OCI-LY7 (cell line): Measurements from ENCODE around the gene MAP3K5. TPM values are rescaled to one million over a fixed set of nuclear protein-coding genes. Genes with fewer than 3 reads are reported as not detected.

Source experiments
- BruUV-seq: library from RNA; stranded (reverse); fragments of 400-500 nt; replicated peaks from 2 replicates; lab custom pipeline; 2021; lab: Mats Ljungman, UMichigan
- CTCF ChIA-PET: fragments of 300-600 bp; sonication (Branson Sonifier 250); formaldehyde crosslinking; loops from one replicate; lab custom pipeline; 2022; ENCODE audit warnings: antibody characterized with exemption; ENCODE audit not compliant: unreplicated experiment; lab: Charles Lee
- POLR2A ChIA-PET: fragments of 300-600 bp; sonication (Branson Sonifier 250); formaldehyde crosslinking; loops from one replicate; lab custom pipeline; 2022; ENCODE audit warnings: antibody characterized with exemption; lab: Charles Lee
- DNase-seq: peaks from one replicate; pipeline ENCODE4 v3.0.0-alpha.2; 2015; ENCODE audit warnings: low spot score
- H2AFZ ChIP-seq: fragments of 200-600 bp; sonication (generic), shearing (Covaris generic); 2 replicates; pipeline ENCODE4 v1.6.1; 2014; ENCODE audit warnings: mild to moderate bottlenecking, antibody characterized with exemption, low read length, moderate library complexity
- H3K27ac ChIP-seq: fragments of 200-600 bp; sonication (generic); 2 replicates; pipeline ENCODE4 v1.5.1; 2014; ENCODE audit warnings: mixed run types, low read depth, mild to moderate bottlenecking, moderate library complexity, low read length, inconsistent platforms; ENCODE audit not compliant: poor library complexity, severe bottlenecking
- H3K36me3 ChIP-seq: fragments of 200-600 bp; sonication (generic); 2 replicates; pipeline ENCODE4 v1.6.1; 2014; ENCODE audit warnings: mild to moderate bottlenecking, antibody characterized with exemption, low read length, moderate library complexity, mixed read lengths; ENCODE audit not compliant: insufficient read depth
- H3K4me1 ChIP-seq: fragments of 200-600 bp; sonication (generic); 2 replicates; pipeline ENCODE4 v1.5.1; 2014; ENCODE audit warnings: mild to moderate bottlenecking, low read length; ENCODE audit not compliant: insufficient read depth, poor library complexity, severe bottlenecking
- H3K4me2 ChIP-seq: fragments of 200-600 bp; sonication (generic); 2 replicates; pipeline ENCODE4 v1.6.1; 2014; ENCODE audit warnings: mild to moderate bottlenecking, low read length
- H3K4me3 ChIP-seq: fragments of 200-600 bp; sonication (generic); 2 replicates; pipeline ENCODE4 v1.5.1; 2014; ENCODE audit warnings: mild to moderate bottlenecking, low read depth, low read length; ENCODE audit not compliant: poor library complexity, severe bottlenecking
- H3K79me2 ChIP-seq: fragments of 200-600 bp; sonication (generic); 2 replicates; pipeline ENCODE4 v1.6.1; 2016; ENCODE audit warnings: low read depth, mild to moderate bottlenecking, low read length, moderate library complexity, mixed read lengths; ENCODE audit not compliant: insufficient read depth
- H3K9me2 ChIP-seq: fragments of 200-600 bp; sonication (generic); 2 replicates; pipeline ENCODE4 v1.6.1; 2016; ENCODE audit warnings: mild to moderate bottlenecking, low read length, mixed read lengths; ENCODE audit not compliant: insufficient read depth
- H3K9me3 ChIP-seq: fragments of 200-600 bp; sonication (generic); 2 replicates; pipeline ENCODE4 v1.6.1; 2014; ENCODE audit warnings: mild to moderate bottlenecking, mixed run types, low read length, mixed read lengths
- H4K20me1 ChIP-seq: fragments of 200-600 bp; sonication (generic); 2 replicates; pipeline ENCODE4 v1.6.1; 2014; ENCODE audit warnings: mild to moderate bottlenecking, antibody characterized with exemption, low read length, moderate library complexity, mixed read lengths; ENCODE audit not compliant: insufficient read depth
- EZH2phosphoT487 ChIP-seq: fragments of 200-600 bp; sonication (generic); IDR thresholded peaks from 2 replicates; pipeline ENCODE4 v1.6.1; 2018; ENCODE audit warnings: low read depth, borderline replicate concordance, mild to moderate bottlenecking, mixed run types, antibody characterized with exemption, low read length, moderate library complexity, mixed read lengths
- intact Hi-C: fragments of 100-400 bp; cut with micrococcal nuclease; formaldehyde crosslinking; loops from one replicate; pipeline ENCODE4 v1.10.0; 2022; ENCODE audit not compliant: unreplicated experiment
- total RNA-seq, 2 experiments: library from RNA; depleted of rRNA in 1 of 2; stranded (reverse); fragments of >200 nt in 1 of 2; shearing (Covaris generic) in 1 of 2; gene quantifications; 2 replicates each; pipeline ENCODE4 v1.2.3, GENCODE V29; 2014 to 2022
- TF ChIP-seq, protein P1 (sequence below): fragments of 200-600 bp; sonication (generic); conservative IDR thresholded peaks from 2 replicates; pipeline ENCODE4 v1.5.1; 2014; ENCODE audit warnings: mild to moderate bottlenecking, antibody characterized with exemption, low read length, moderate library complexity, mixed read lengths

MAP3K5 gene
- total RNA-seq, 2 experiments from 2014 or later: 13.8 to 16.6 TPM

GRCh38 chr6:136783021-136783420 is 9.3 kb downstream of the MAP3K5 start:
- Histone ChIP-seq H2AFZ (no peak overlapping the region), H3K79me2 (peaks cover 72% of the 10 kb centered on the region), H3K4me2 (peak overlapping the region; percentile 96), H3K27ac (peak overlapping the region; percentile 61), H3K9me2 (no peaks in the 10 kb centered on the region), H3K4me3 (peak overlapping the region; percentile 67), H3K36me3 (peaks cover 6% of the 10 kb centered on the region), H4K20me1 (no peaks in the 10 kb centered on the region), H3K9me3 (no peaks in the 10 kb centered on the region), H3K4me1 (peaks cover 47% of the 10 kb centered on the region)
- no peak for DNase-seq
- ChIA-PET CTCF (no interaction called here), POLR2A (interaction anchor here (1.3 to 1.5 kb wide), 2 partner anchors 10 to 19 kb away, joined by 7 to 11 read pairs; no protein-coding TSS in a partner anchor)
- intact Hi-C loops: no loop called here
- TF ChIP-seq, protein P1, sequence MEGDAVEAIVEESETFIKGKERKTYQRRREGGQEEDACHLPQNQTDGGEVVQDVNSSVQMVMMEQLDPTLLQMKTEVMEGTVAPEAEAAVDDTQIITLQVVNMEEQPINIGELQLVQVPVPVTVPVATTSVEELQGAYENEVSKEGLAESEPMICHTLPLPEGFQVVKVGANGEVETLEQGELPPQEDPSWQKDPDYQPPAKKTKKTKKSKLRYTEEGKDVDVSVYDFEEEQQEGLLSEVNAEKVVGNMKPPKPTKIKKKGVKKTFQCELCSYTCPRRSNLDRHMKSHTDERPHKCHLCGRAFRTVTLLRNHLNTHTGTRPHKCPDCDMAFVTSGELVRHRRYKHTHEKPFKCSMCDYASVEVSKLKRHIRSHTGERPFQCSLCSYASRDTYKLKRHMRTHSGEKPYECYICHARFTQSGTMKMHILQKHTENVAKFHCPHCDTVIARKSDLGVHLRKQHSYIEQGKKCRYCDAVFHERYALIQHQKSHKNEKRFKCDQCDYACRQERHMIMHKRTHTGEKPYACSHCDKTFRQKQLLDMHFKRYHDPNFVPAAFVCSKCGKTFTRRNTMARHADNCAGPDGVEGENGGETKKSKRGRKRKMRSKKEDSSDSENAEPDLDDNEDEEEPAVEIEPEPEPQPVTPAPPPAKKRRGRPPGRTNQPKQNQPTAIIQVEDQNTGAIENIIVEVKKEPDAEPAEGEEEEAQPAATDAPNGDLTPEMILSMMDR: no peak
- no peak for TF ChIP-seq EZH2phosphoT487
- no TSS peak for BruUV-seq

DNA sequence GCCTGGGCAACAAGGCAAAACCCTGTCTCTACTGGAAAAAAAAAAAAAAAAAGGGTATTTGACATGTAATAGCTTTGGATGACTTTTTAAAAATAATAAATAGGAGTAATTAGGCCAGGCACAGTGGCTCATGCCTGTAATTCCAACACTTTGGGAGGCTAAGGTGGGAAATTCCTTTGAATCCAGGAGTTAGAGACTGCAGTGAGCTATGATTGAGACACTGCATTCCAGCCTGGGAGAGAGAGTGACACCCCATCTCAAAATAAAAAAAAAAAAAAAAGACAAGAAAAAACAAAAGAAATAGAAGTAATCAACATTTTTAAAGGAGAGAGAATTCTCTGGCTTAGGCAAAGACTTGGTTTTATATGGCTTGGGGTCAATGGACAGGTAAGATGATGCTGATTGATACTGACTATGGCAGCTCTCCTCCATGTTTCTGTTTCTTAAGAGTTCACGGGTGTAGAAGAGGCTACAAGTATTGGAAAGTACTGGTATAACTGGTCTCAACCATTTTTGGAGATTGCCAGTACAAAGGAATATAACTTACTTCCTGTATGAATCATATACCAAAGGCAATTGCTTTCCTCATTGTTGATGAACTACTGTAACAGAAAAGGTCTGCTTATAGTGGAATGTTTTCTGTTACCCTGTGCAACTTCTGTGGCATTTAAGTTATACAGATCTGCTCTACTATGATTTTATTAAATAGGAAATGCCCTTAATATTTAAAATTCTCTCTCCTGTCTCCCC is 10.1 kb downstream of the MAP3K5 start:
- Histone ChIP-seq H3K4me3 (no peak overlapping the region), H3K36me3 (peaks cover 6% of the 10 kb centered on the region), H2AFZ (no peak overlapping the region), H3K79me2 (peaks cover 71% of the 10 kb centered on the region), H3K9me3 (no peaks in the 10 kb centered on the region), H3K27ac (no peak overlapping the region), H3K9me2 (no peaks in the 10 kb centered on the region), H4K20me1 (no peaks in the 10 kb centered on the region), H3K4me1 (peaks cover 41% of the 10 kb centered on the region), H3K4me2 (no peak overlapping the region)
- ChIA-PET POLR2A (interaction anchor here (0.7 to 2.2 kb wide), 6 partner anchors 8 to 58 kb away, joined by 3 to 11 read pairs (median 6); no protein-coding TSS in a partner anchor), CTCF (no interaction called here)
- no peak for TF ChIP-seq EZH2phosphoT487
- TF ChIP-seq, protein P1: no peak
- no peak for DNase-seq
- BruUV-seq: no TSS peak
- intact Hi-C loops: no loop called here

GRCh38 chr6:136780972-136781371 is 11.3 kb downstream of the MAP3K5 start:
- Histone ChIP-seq H3K79me2 (peaks cover 71% of the 10 kb centered on the region; the same call in 1 of the 2 replicates), H3K27ac (no peak overlapping the region), H4K20me1 (no peaks in the 10 kb centered on the region), H3K4me2 (no peak overlapping the region), H2AFZ (no peak overlapping the region), H3K9me3 (no peaks in the 10 kb centered on the region), H3K9me2 (no peaks in the 10 kb centered on the region), H3K4me1 (peaks cover 34% of the 10 kb centered on the region), H3K4me3 (no peak overlapping the region), H3K36me3 (no peaks in the 10 kb centered on the region; the same call in 1 of the 2 replicates)
- DNase-seq: no peak
- no TSS peak for BruUV-seq
- ChIA-PET POLR2A (interaction anchor here (1.0 to 2.2 kb wide), 5 partner anchors 9 to 93 kb away, joined by 3 to 6 read pairs (median 3); no protein-coding TSS in a partner anchor), CTCF (no interaction called here)
- TF ChIP-seq EZH2phosphoT487: no peak
- TF ChIP-seq, protein P1: no peak
- intact Hi-C loops: no loop called here
